ENCODE measurements around the gene LGI2.
"Not testable (repeated sequence)": the region's sequence is repeated elsewhere in the genome, so short reads cannot be mapped to it uniquely, and the experiment has no call there.

Gene LGI2

GRCh38 chr4:25052037-25052436 lies 21.3 kb upstream of the LGI2 start:
- 82% methylated on average over 5 of the region's 5 CpGs for WGBS
- not testable (repeated sequence) for H3K27ac ChIP-seq (ENCODE audit: low read length, poor library complexity, severe bottlenecking); H3K9ac ChIP-seq (ENCODE audit: low read length); H3K36me3 ChIP-seq (ENCODE audit: control insufficient read depth in 1 of 2, insufficient read depth in 2 of 2, low read depth in 1 of 2, low read length in 2 of 2); H3K4me3 ChIP-seq (ENCODE audit: insufficient read depth in 1 of 2, low read depth in 1 of 2, low read length in 2 of 2); H3K18ac ChIP-seq (ENCODE audit: low read depth in 1 of 2, low read length in 2 of 2); H3K9me3 ChIP-seq (ENCODE audit: control insufficient read depth, low read length); H2BK15ac ChIP-seq (ENCODE audit: low read depth, poor library complexity, severe bottlenecking); H3K14ac ChIP-seq (ENCODE audit: low read length in 2 of 2); H2BK12ac ChIP-seq (ENCODE audit: low read length in 2 of 2); H4K8ac ChIP-seq (ENCODE audit: low read length); H2AFZ ChIP-seq (ENCODE audit: low read depth, low read length); H3K23ac ChIP-seq (ENCODE audit: low read length in 2 of 2); H3K4ac ChIP-seq (ENCODE audit: low read depth in 1 of 2, low read length in 2 of 2); H2BK120ac ChIP-seq (ENCODE audit: low read depth, low read length); H4K91ac ChIP-seq (ENCODE audit: low read length); H3K4me1 ChIP-seq (ENCODE audit: control insufficient read depth, insufficient read depth, low read depth, low read length); H3K4me2 ChIP-seq (ENCODE audit: low read length, poor library complexity, severe bottlenecking); H2BK5ac ChIP-seq (ENCODE audit: low read depth, low read length, poor library complexity, severe bottlenecking); DNase-seq; H2AK5ac ChIP-seq (ENCODE audit: low read length, severe bottlenecking); H3K79me1 ChIP-seq (replicated peaks; ENCODE audit: low read length, poor library complexity, severe bottlenecking)
- peaks cover 17 to 22% of the 10 kb centered on the region in 2 experiments for H3K27me3 ChIP-seq (ENCODE audit: control insufficient read depth in 1 of 2, insufficient read depth in 1 of 2, low read length in 2 of 2)

DNA sequence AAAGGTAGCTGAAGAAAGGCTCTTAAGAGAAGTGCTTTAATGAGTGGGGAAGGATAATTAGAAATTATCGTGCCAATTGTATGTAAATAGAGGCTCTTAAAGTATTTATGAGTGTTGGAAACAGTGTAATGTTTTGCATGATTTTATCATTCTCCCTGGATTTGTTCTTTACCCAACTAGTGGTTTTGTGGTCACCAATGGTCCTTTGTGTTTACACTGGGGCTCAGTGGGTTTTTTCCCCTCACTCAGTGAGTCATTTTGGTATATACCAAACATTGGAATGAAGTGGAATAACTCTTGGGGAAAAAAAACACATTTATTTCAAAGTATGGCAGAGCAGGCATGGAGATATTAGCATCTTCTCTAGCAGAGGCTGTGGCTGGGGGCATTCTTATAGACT lies 20.8 kb upstream of the LGI2 start:
- H3K79me1 ChIP-seq (replicated peaks; ENCODE audit: low read length, poor library complexity, severe bottlenecking) = no peaks in the 10 kb centered on the region
- no peak overlapping the region for H3K14ac ChIP-seq (ENCODE audit: low read length in 2 of 2)
- H3K36me3 ChIP-seq (ENCODE audit: control insufficient read depth in 1 of 2, insufficient read depth in 2 of 2, low read depth in 1 of 2, low read length in 2 of 2) = no peaks in the 10 kb centered on the region
- H3K9ac ChIP-seq (ENCODE audit: low read length) = no peak overlapping the region
- H2BK5ac ChIP-seq (ENCODE audit: low read depth, low read length, poor library complexity, severe bottlenecking) = no peak overlapping the region
- H4K91ac ChIP-seq (ENCODE audit: low read length) = no peak overlapping the region
- H4K8ac ChIP-seq (ENCODE audit: low read length) = no peak overlapping the region
- H3K27ac ChIP-seq (ENCODE audit: low read length, poor library complexity, severe bottlenecking) = no peak overlapping the region
- H2BK15ac ChIP-seq (ENCODE audit: low read depth, poor library complexity, severe bottlenecking) = no peak overlapping the region
- H3K27me3 ChIP-seq (ENCODE audit: control insufficient read depth in 1 of 2, insufficient read depth in 1 of 2, low read length in 2 of 2) = peaks cover 15 to 19% of the 10 kb centered on the region in 2 experiments
- no peak overlapping the region for H2BK12ac ChIP-seq (ENCODE audit: low read length in 2 of 2)
- peak; percentile 6 for DNase-seq
- 56% methylated on average over 1 of the region's 1 CpG for WGBS
- H3K4ac ChIP-seq (ENCODE audit: low read depth in 1 of 2, low read length in 2 of 2) = no peak overlapping the region
- H2AFZ ChIP-seq (ENCODE audit: low read depth, low read length) = no peak overlapping the region
- H3K23ac ChIP-seq (ENCODE audit: low read length in 2 of 2) = no peak overlapping the region
- H3K4me3 ChIP-seq (ENCODE audit: insufficient read depth in 1 of 2, low read depth in 1 of 2, low read length in 2 of 2) = no peak overlapping the region
- no peak overlapping the region for H3K4me2 ChIP-seq (ENCODE audit: low read length, poor library complexity, severe bottlenecking)
- no peak overlapping the region for H2AK5ac ChIP-seq (ENCODE audit: low read length, severe bottlenecking)
- H3K18ac ChIP-seq (ENCODE audit: low read depth in 1 of 2, low read length in 2 of 2) = no peak overlapping the region
- no peaks in the 10 kb centered on the region for H3K4me1 ChIP-seq (ENCODE audit: control insufficient read depth, insufficient read depth, low read depth, low read length)
- H3K9me3 ChIP-seq (ENCODE audit: control insufficient read depth, low read length) = peaks cover 9% of the 10 kb centered on the region
- no peak overlapping the region for H2BK120ac ChIP-seq (ENCODE audit: low read depth, low read length)

- Histone ChIP-seq H3K23ac (ENCODE audit: low read length in 2 of 2) (no peak overlapping the region), H4K91ac (ENCODE audit: low read length) (no peak overlapping the region), H3K4me3 (ENCODE audit: insufficient read depth in 1 of 2, low read depth in 1 of 2, low read length in 2 of 2) (no peak overlapping the region), H3K36me3 (ENCODE audit: control insufficient read depth in 1 of 2, insufficient read depth in 2 of 2, low read depth in 1 of 2, low read length in 2 of 2) (no peaks in the 10 kb centered on the region), H3K9ac (ENCODE audit: low read length) (no peak overlapping the region), H3K27me3 (ENCODE audit: control insufficient read depth in 1 of 2, insufficient read depth in 1 of 2, low read length in 2 of 2) (peaks cover 13 to 18% of the 10 kb centered on the region in 2 experiments), H3K4me2 (ENCODE audit: low read length, poor library complexity, severe bottlenecking) (no peak overlapping the region), H3K27ac (ENCODE audit: low read length, poor library complexity, severe bottlenecking) (no peak overlapping the region), H2BK12ac (ENCODE audit: low read length in 2 of 2) (no peak overlapping the region), H2AFZ (ENCODE audit: low read depth, low read length) (no peak overlapping the region), H3K79me1 (replicated peaks; ENCODE audit: low read length, poor library complexity, severe bottlenecking) (no peaks in the 10 kb centered on the region), H3K14ac (ENCODE audit: low read length in 2 of 2) (no peak overlapping the region), H3K9me3 (ENCODE audit: control insufficient read depth, low read length) (peaks cover 9% of the 10 kb centered on the region), H2BK15ac (ENCODE audit: low read depth, poor library complexity, severe bottlenecking) (no peak overlapping the region), H2AK5ac (ENCODE audit: low read length, severe bottlenecking) (no peak overlapping the region), H2BK5ac (ENCODE audit: low read depth, low read length, poor library complexity, severe bottlenecking) (no peak overlapping the region), H3K18ac (ENCODE audit: low read depth in 1 of 2, low read length in 2 of 2) (no peak overlapping the region), H3K4ac (ENCODE audit: low read depth in 1 of 2, low read length in 2 of 2) (no peak overlapping the region), H4K8ac (ENCODE audit: low read length) (no peak overlapping the region), H3K4me1 (ENCODE audit: control insufficient read depth, insufficient read depth, low read depth, low read length) (no peaks in the 10 kb centered on the region), H2BK120ac (ENCODE audit: low read depth, low read length) (no peak overlapping the region)
- 90% methylated on average over 3 of the region's 5 CpGs for WGBS
- DNase-seq = no peak
Measured at GRCh38 chr4:25050370-25051078, 19.8 kb upstream of the LGI2 start.

DNA sequence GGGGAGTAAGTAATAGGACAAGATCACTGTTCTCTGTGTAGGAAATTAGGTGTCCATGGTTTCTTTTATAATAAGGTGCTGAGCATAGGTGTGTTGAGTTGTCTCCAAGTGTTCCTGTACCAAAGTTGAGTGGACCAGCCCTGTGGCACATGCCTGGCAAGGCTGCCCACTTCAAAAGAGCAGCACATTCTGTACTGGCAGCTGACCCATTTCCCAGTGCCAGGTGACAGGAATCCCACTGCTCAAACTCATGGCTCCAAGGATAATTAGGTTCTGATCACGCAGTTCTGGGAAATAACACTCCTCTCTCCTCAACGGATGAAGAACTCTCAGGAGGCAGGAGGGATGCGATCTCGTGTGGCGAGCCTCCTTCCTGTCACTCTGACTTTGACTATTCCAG lies 12.8 kb upstream of the LGI2 start:
- Histone ChIP-seq H3K23ac (ENCODE audit: low read length in 2 of 2) (no peak overlapping the region), H3K4me3 (ENCODE audit: insufficient read depth in 1 of 2, low read depth in 1 of 2, low read length in 2 of 2) (no peak overlapping the region), H2BK15ac (ENCODE audit: low read depth, poor library complexity, severe bottlenecking) (no peak overlapping the region), H3K27ac (ENCODE audit: low read length, poor library complexity, severe bottlenecking) (no peak overlapping the region), H3K79me1 (replicated peaks; ENCODE audit: low read length, poor library complexity, severe bottlenecking) (no peaks in the 10 kb centered on the region), H4K91ac (ENCODE audit: low read length) (no peak overlapping the region), H3K36me3 (ENCODE audit: control insufficient read depth in 1 of 2, insufficient read depth in 2 of 2, low read depth in 1 of 2, low read length in 2 of 2) (no peaks in the 10 kb centered on the region), H3K4me1 (ENCODE audit: control insufficient read depth, insufficient read depth, low read depth, low read length) (no peaks in the 10 kb centered on the region), H3K18ac (ENCODE audit: low read depth in 1 of 2, low read length in 2 of 2) (no peak overlapping the region), H2BK12ac (ENCODE audit: low read length in 2 of 2) (no peak overlapping the region), H4K8ac (ENCODE audit: low read length) (no peak overlapping the region), H2AK5ac (ENCODE audit: low read length, severe bottlenecking) (no peak overlapping the region), H3K14ac (ENCODE audit: low read length in 2 of 2) (no peak overlapping the region), H2BK120ac (ENCODE audit: low read depth, low read length) (no peak overlapping the region), H2BK5ac (ENCODE audit: low read depth, low read length, poor library complexity, severe bottlenecking) (no peak overlapping the region), H3K9ac (ENCODE audit: low read length) (no peak overlapping the region), H2AFZ (ENCODE audit: low read depth, low read length) (no peak overlapping the region), H3K4ac (ENCODE audit: low read depth in 1 of 2, low read length in 2 of 2) (no peak overlapping the region), H3K4me2 (ENCODE audit: low read length, poor library complexity, severe bottlenecking) (no peak overlapping the region), H3K9me3 (ENCODE audit: control insufficient read depth, low read length) (no peaks in the 10 kb centered on the region), H3K27me3 (ENCODE audit: control insufficient read depth in 1 of 2, insufficient read depth in 1 of 2, low read length in 2 of 2) (peaks cover 44 to 64% of the 10 kb centered on the region in 2 experiments)
- no peak for DNase-seq
- 77% methylated on average over 5 of the region's 5 CpGs for WGBS
